Renal cortex interstitium (tissue), 11 donors: Measurements from ENCODE around the gene AKAP13. TPM values are rescaled to one million over a fixed set of nuclear protein-coding genes. Genes with fewer than 3 reads are reported as not detected.
A peak's percentile ranks its signal among the peaks of the same experiment; 100 is the strongest.

Experiments used
- DNase-seq, 11 donors: peaks; one replicate each; pipeline ENCODE4 v3.0.0-alpha.2; 2013; ENCODE audit warnings: low read depth in 9 of 11, low spot score in 4 of 11; ENCODE audit errors: extremely low read depth in 1 of 11
- polyA plus RNA-seq, 3 donors: library from polyadenylated mRNA; unstranded; fragments of 120-200 nt; gene quantifications; one replicate each; pipeline ENCODE4 v1.2.1, GENCODE V29; 2013; ENCODE audit not compliant: insufficient read length in 3 of 3

The AKAP13 gene
- polyA plus RNA-seq, 3 donors, result 90.0 to 91.2 (median 91.2) TPM

GRCh38 chr15:85380812-85381642, 624 bp downstream of the AKAP13 start:
- peak in 4 of 11 donors; percentile 33 to 41 (median 40) for DNase-seq

- DNase-seq, result no peak
Observed at GRCh38 chr15:85381850-85382751, 1.7 kb downstream of the AKAP13 start.

- no peak for DNase-seq
Observed at GRCh38 chr15:85382942-85383341, 2.5 kb downstream of the AKAP13 start.

GRCh38 chr15:85383470-85384148, 3.2 kb downstream of the AKAP13 start:
- DNase-seq, result no peak

- DNase-seq, result no peak
Observed at GRCh38 chr15:85386261-85386660, 5.9 kb downstream of the AKAP13 start.

GRCh38 chr15:85388566-85389305, 8.3 kb downstream of the AKAP13 start:
- DNase-seq, result no peak

- no peak for DNase-seq
Observed at GRCh38 chr15:85389306-85389650, 8.9 kb downstream of the AKAP13 start.

- DNase-seq, result no peak
Observed at GRCh38 chr15:85389772-85390171, 9.4 kb downstream of the AKAP13 start.

- DNase-seq, result no peak
Observed at GRCh38 chr15:85393210-85393609, 12.8 kb downstream of the AKAP13 start.

GRCh38 chr15:85394554-85395333, 14.3 kb downstream of the AKAP13 start:
- DNase-seq, result no peak

- no peak for DNase-seq
Observed at GRCh38 chr15:85396554-85396953, 16.2 kb downstream of the AKAP13 start.

GRCh38 chr15:85397151-85397550, 16.7 kb downstream of the AKAP13 start:
- no peak for DNase-seq

- no peak for DNase-seq
Observed at GRCh38 chr15:85397926-85398325, 17.5 kb downstream of the AKAP13 start.

- DNase-seq, result no peak
Observed at GRCh38 chr15:85398822-85399221, 18.4 kb downstream of the AKAP13 start.

- DNase-seq, result no peak
Observed at GRCh38 chr15:85399627-85400026, 19.2 kb downstream of the AKAP13 start.

- DNase-seq, result no peak
Observed at GRCh38 chr15:85400606-85401005, 20.2 kb downstream of the AKAP13 start.

GRCh38 chr15:85401108-85401774, 20.8 kb downstream of the AKAP13 start:
- no peak for DNase-seq
